HCT116 (cell line): Measurements from ENCODE around the gene LILRB3. TPM values are rescaled to one million over a fixed set of nuclear protein-coding genes. Genes with fewer than 3 reads are reported as not detected.

ENCODE experiments used
- ATAC-seq: fragments of 200-7000 bp; cut with Tn5 transposase; 2 replicates; pipeline ENCODE4 v1.9.1; 2020; ENCODE audit warnings: mild to moderate bottlenecking, moderate library complexity
- BruUV-seq: library from RNA; stranded (reverse); fragments of 400-500 nt; replicated peaks from 2 replicates; lab custom pipeline; 2021; lab: Mats Ljungman, UMichigan
- CTCF ChIA-PET: fragments of 300-600 bp; sonication (Branson Sonifier 250); formaldehyde crosslinking; loops from one replicate; lab custom pipeline; 2021; ENCODE audit warnings: antibody characterized with exemption; lab: Charles Lee
- POLR2A ChIA-PET: fragments of 300-600, 350-600 bp; sonication (Branson Sonifier 250); formaldehyde crosslinking; loops from one replicate; lab custom pipeline; 2021; ENCODE audit warnings: antibody characterized with exemption; lab: Charles Lee
- RAD21 ChIA-PET, 2 experiments: fragments of 300-600 bp; sonication (Branson Sonifier 250); formaldehyde crosslinking; loops; one replicate each; lab custom pipeline; 2023; ENCODE audit warnings: low total read pairs in 2 of 2; ENCODE audit not compliant: uncharacterized antibody in 2 of 2, unreplicated experiment in 2 of 2, low non-redundant PET in 1 of 2; lab: Charles Lee
- DNase-seq: peaks from one replicate; pipeline ENCODE4 v3.0.0-alpha.2; 2010; ENCODE audit warnings: low read depth, low spot score
- H2AFZ ChIP-seq: fragments of 200-600 bp; shearing (Covaris generic), sonication (generic); 2 replicates; pipeline ENCODE4 v1.6.1; 2017; ENCODE audit warnings: low read depth, mixed run types, mixed read lengths, antibody characterized with exemption, low read length; ENCODE audit not compliant: poor library complexity, severe bottlenecking
- H3K27ac ChIP-seq: 2 replicates; pipeline ENCODE4 v1.5.1; 2012; ENCODE audit warnings: low read depth, low read length
- H3K27me3 ChIP-seq: fragments of 200-600 bp; sonication (generic); 2 replicates; pipeline ENCODE4 v1.6.1; 2016; ENCODE audit warnings: mixed run types, low read length, mixed read lengths; ENCODE audit not compliant: insufficient read depth
- H3K36me3 ChIP-seq, 2 experiments: fragments of 200-500 bp in 1 of 2; fragments of 200-600 bp in 1 of 2; sonication (Bioruptor generic) in 1 of 2; sonication (generic) in 1 of 2; 2 replicates each; pipeline versions ENCODE4 v1.5.1 to v1.6.1; 2014 to 2016; ENCODE audit warnings: low read length in 2 of 2, inconsistent platforms in 1 of 2, mixed read lengths in 1 of 2, mixed run types in 1 of 2; ENCODE audit not compliant: insufficient read depth in 2 of 2, control insufficient read depth in 1 of 2
- H3K4me1 ChIP-seq, 2 experiments: fragments of 200-600 bp in 1 of 2; sonication (generic) in 1 of 2; 2 replicates each; pipeline versions ENCODE4 v1.5.1 to v1.6.1; 2012 to 2017; ENCODE audit warnings: low read length in 2 of 2, inconsistent platforms in 1 of 2, mild to moderate bottlenecking in 1 of 2, mixed read lengths in 1 of 2, mixed run types in 1 of 2, moderate library complexity in 1 of 2; ENCODE audit not compliant: insufficient read depth in 2 of 2, control insufficient read depth in 1 of 2
- H3K4me2 ChIP-seq: fragments of 200-600 bp; sonication (generic); 2 replicates; pipeline ENCODE4 v1.6.1; 2017; ENCODE audit warnings: mixed run types, low read length, mixed read lengths
- H3K4me3 ChIP-seq, 2 experiments: fragments of 200-600 bp in 1 of 2; sonication (generic) in 1 of 2; replicated peaks in 1 of 2; 2 replicates each; pipeline ENCODE4 v1.5.1; 2011 to 2016; ENCODE audit warnings: low read length in 2 of 2, control low read depth in 1 of 2, low read depth in 1 of 2, mild to moderate bottlenecking in 1 of 2, mixed read lengths in 1 of 2, mixed run types in 1 of 2
- H3K79me2 ChIP-seq: fragments of 200-600 bp; sonication (generic); 2 replicates; pipeline ENCODE4 v1.6.1; 2017; ENCODE audit warnings: mild to moderate bottlenecking, mixed run types, low read length, moderate library complexity, mixed read lengths; ENCODE audit not compliant: insufficient read depth
- H3K9ac ChIP-seq: fragments of 200-600 bp; sonication (generic); 2 replicates; pipeline ENCODE4 v1.6.1; 2016; ENCODE audit warnings: low read length, mixed read lengths
- H3K9me2 ChIP-seq: fragments of 200-600 bp; sonication (generic), shearing (Covaris generic); 2 replicates; pipeline ENCODE4 v1.6.1; 2017; ENCODE audit warnings: mixed run types, mild to moderate bottlenecking, moderate library complexity; ENCODE audit not compliant: insufficient read depth
- H3K9me3 ChIP-seq, 2 experiments: fragments of 200-500 bp in 1 of 2; fragments of 200-600 bp in 1 of 2; sonication (Bioruptor generic) in 1 of 2; sonication (generic) in 1 of 2; 2 replicates each; pipeline ENCODE4 v1.6.1; 2014 to 2017; ENCODE audit warnings: low read length in 2 of 2, mixed read lengths in 2 of 2, inconsistent platforms in 1 of 2, low read depth in 1 of 2, mild to moderate bottlenecking in 1 of 2, mixed run types in 1 of 2, moderate library complexity in 1 of 2; ENCODE audit not compliant: control insufficient read depth in 1 of 2, insufficient read depth in 1 of 2
- H4K20me1 ChIP-seq: fragments of 200-600 bp; sonication (generic), shearing (Covaris generic); 2 replicates; pipeline ENCODE4 v1.6.1; 2017; ENCODE audit warnings: mixed run types, mild to moderate bottlenecking, moderate library complexity; ENCODE audit not compliant: insufficient read depth
- EGR1 ChIP-seq: IDR thresholded peaks from 2 replicates; pipeline ENCODE4 v1.6.1; 2012; ENCODE audit warnings: low read depth
- EZH2 ChIP-seq: fragments of 200-600 bp; sonication (generic); IDR thresholded peaks from 2 replicates; pipeline ENCODE4 v1.6.1; 2017; ENCODE audit warnings: antibody characterized with exemption, mixed run types
- FOSL1 ChIP-seq: IDR thresholded peaks from 2 replicates; pipeline ENCODE4 v1.6.1; 2012; ENCODE audit warnings: low read depth
- POLR2A ChIP-seq: IDR thresholded peaks from 2 replicates; pipeline ENCODE4 v1.7.0; 2011; ENCODE audit warnings: borderline replicate concordance; ENCODE audit not compliant: insufficient read depth, insufficient read length; ENCODE audit errors: extremely low read depth
- SIN3A ChIP-seq: IDR thresholded peaks from 2 replicates; pipeline ENCODE4 v1.6.1; 2012; ENCODE audit warnings: low read depth
- ZNF274 ChIP-seq: fragments of 200-500 bp; sonication (Bioruptor generic); IDR thresholded peaks from 2 replicates; pipeline ENCODE4 v1.6.1; 2014; ENCODE audit warnings: mild to moderate bottlenecking, low read depth, low read length, inconsistent platforms
- intact Hi-C: fragments of 100-400 bp; cut with micrococcal nuclease; formaldehyde crosslinking; loops from 2 replicates; pipeline ENCODE4 v1.10.0; 2022
- total RNA-seq: library from RNA; stranded (reverse); gene quantifications from one replicate; pipeline ENCODE4 v1.2.1, GENCODE V29; 2021; ENCODE audit not compliant: unreplicated experiment
- TF ChIP-seq, protein P1 (sequence below): IDR thresholded peaks from 2 replicates; pipeline ENCODE4 v1.6.1; 2012
- TF ChIP-seq, protein P2 (sequence below): IDR thresholded peaks from 2 replicates; pipeline ENCODE4 v1.6.1; 2012; ENCODE audit warnings: low read depth
- TF ChIP-seq, protein P3 (sequence below): IDR thresholded peaks from 2 replicates; pipeline ENCODE4 v1.6.1; 2012
- TF ChIP-seq, protein P4 (sequence below): IDR thresholded peaks from 2 replicates; pipeline ENCODE4 v1.6.1; 2011; ENCODE audit warnings: mild to moderate bottlenecking, low read length, moderate library complexity; ENCODE audit not compliant: insufficient replicate concordance; ENCODE audit errors: extremely low read depth

LILRB3 gene
- total RNA-seq, 1 experiment from 2014 or later: 0.12 TPM

DNA sequence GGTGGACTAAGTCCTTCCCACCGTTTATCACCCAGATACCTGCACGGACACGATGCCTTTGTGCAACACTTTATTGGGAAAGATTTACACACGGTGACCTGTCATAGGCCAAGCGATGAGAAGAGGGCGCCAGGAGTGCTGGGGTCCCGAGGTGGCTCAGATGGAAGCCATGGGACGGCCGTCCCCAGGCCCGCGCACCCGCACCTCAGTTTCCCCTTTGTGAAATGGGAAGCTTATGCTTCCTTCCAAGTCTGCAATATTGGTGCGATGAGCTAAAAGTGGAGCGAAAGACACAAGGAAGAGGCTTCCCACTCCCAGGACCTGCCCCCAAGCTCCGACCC lies 49.5 kb downstream of the LILRB3 start:
- TSS peak; percentile 32 for BruUV-seq
- Histone ChIP-seq H4K20me1 (no peaks in the 10 kb centered on the region), H3K4me1 (peaks cover 8 to 21% of the 10 kb centered on the region in 2 experiments; a peak in 3 of 4 replicates), H3K27me3 (no peaks in the 10 kb centered on the region), H2AFZ (no peak overlapping the region), H3K4me3 (peak overlapping the region; percentile 69 to 85; a peak in 3 of 4 replicates), H3K4me2 (peak overlapping the region; percentile 94)
- CTCF ChIA-PET: interaction anchor here (0.6 to 2.6 kb wide), 6 partner anchors 9 to 52 kb away, joined by 3 to 22 read pairs (median 4); partner anchors contain the start of genes CNOT3, LENG1 and MBOAT7
- intact Hi-C loops: loop anchor here (2.0 kb wide), 1 partner anchor 57 kb away; no protein-coding TSS in a partner anchor
- POLR2A ChIA-PET: interaction anchor here (0.9 to 2.0 kb wide), 4 partner anchors 13 to 36 kb away, joined by 3 to 29 read pairs (median 11); partner anchors contain the start of genes CNOT3, MBOAT7 and RPS9
- no peak for ATAC-seq
- DNase-seq: no peak
- TF ChIP-seq, protein P1, sequence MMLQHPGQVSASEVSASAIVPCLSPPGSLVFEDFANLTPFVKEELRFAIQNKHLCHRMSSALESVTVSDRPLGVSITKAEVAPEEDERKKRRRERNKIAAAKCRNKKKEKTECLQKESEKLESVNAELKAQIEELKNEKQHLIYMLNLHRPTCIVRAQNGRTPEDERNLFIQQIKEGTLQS: no peak
- TF ChIP-seq EGR1 (no peak), POLR2A (no peak), EZH2 (no peak)
- TF ChIP-seq, all 23 proteins: peak for 0
- H3K9me3 ChIP-seq: no peaks in the 10 kb centered on the region
- peak overlapping the region; percentile 86 for H3K27ac ChIP-seq
- RAD21 ChIA-PET: interaction anchor here in 1 of 2 experiments (0.6 kb wide), 1 partner anchor 59 kb away, joined by 3 read pairs; no protein-coding TSS in a partner anchor
- no peak overlapping the region for H3K9ac ChIP-seq
- 0 out of 2 replicates have a peak, but pooled peaks cover 3% of the 10 kb centered on the region for H3K79me2 ChIP-seq
- peaks cover 5 to 8% of the 10 kb centered on the region in 2 experiments; a peak in 2 of 4 replicates for H3K36me3 ChIP-seq
- H3K9me2 ChIP-seq: no peaks in the 10 kb centered on the region

DNA sequence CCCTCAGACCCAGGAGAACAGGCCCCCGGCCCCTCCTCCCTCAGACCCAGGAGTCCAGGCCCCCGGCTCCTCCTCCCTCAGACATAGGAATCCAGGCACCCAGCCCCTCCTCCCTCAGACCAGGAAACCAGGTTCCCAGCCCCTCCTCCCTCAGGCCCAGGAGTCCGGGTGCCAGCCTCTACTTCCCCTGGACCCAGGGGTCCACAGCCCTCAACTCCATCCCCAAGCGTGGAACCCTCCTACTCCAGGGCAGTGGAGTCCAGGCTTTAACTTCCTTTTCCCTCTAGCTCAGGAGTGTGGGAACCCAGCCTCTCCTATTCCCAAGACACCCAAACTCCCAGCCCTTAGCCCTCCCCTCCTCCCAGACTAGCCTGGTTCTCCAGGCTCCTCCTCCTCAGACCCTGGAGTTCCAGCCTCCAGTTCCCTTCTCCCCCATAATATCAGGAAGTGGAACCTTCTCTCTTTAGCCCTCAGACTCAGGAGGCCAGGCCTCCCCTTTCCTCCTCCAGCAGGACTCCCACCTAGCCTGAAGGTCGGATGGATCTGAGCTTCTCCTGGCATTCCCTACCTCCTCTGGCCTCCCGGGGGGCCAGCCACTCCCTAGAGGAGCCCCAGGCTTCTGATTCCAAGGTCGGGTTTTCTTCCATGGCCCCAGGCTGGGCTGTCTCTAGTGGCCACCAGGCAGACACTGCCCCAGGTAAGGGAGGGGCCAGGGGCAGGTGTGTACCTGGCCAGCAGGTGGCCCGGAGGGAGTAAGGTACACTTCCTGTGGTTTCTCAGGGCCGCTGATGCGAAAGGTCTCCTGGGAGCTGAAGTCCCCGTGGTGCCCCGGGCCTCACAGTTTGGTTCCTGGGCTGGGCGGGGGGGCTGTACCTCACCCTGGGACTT lies 50.1 kb downstream of the LILRB3 start, which contains the start of gene TMC4:
Gene TMC4, minus strand, starts transcription at position 690 of the 888 bp plus-strand sequence. Its CDS starts 43 bp downstream, at position 647.
- RAD21 ChIA-PET: interaction anchor here in 1 of 2 experiments (0.6 kb wide), 1 partner anchor 59 kb away, joined by 3 read pairs; no protein-coding TSS in a partner anchor
- POLR2A ChIA-PET: interaction anchor here (0.9 to 2.0 kb wide), 4 partner anchors 14 to 36 kb away, joined by 3 to 29 read pairs (median 11); partner anchors contain the start of genes CNOT3, MBOAT7 and RPS9
- Histone ChIP-seq H3K4me3 (peak within 1 kb of the TSS; percentile 69 to 85), H3K79me2 (0 out of 2 replicates have a peak, but pooled peaks cover 3% of the 10 kb centered on the region), H3K9me3 (no peaks in the 10 kb centered on the region), H3K4me2 (peak within 1 kb of the TSS; percentile 94), H3K27me3 (no peaks in the 10 kb centered on the region), H3K36me3 (peaks cover 0 to 4% of the 10 kb centered on the region in 2 experiments; a peak in 1 of 4 replicates), H4K20me1 (no peaks in the 10 kb centered on the region), H2AFZ (no peak within 1 kb of the TSS), H3K9me2 (no peaks in the 10 kb centered on the region), H3K27ac (peak within 1 kb of the TSS; percentile 86), H3K4me1 (peaks cover 8 to 25% of the 10 kb centered on the region in 2 experiments; a peak in 3 of 4 replicates), H3K9ac (peak within 1 kb of the TSS; percentile 90)
- DNase-seq (peak; percentile 63), ATAC-seq (peak; percentile 88)
- BruUV-seq: TSS peak; percentile 30
- intact Hi-C loops: loop anchor here (2.0 kb wide), 1 partner anchor 58 kb away; no protein-coding TSS in a partner anchor
- CTCF ChIA-PET: interaction anchor here (0.6 to 2.6 kb wide), 8 partner anchors 8 to 218 kb away, joined by 3 to 22 read pairs (median 4); partner anchors contain the start of genes LENG1 and MBOAT7
- TF ChIP-seq, protein P2, sequence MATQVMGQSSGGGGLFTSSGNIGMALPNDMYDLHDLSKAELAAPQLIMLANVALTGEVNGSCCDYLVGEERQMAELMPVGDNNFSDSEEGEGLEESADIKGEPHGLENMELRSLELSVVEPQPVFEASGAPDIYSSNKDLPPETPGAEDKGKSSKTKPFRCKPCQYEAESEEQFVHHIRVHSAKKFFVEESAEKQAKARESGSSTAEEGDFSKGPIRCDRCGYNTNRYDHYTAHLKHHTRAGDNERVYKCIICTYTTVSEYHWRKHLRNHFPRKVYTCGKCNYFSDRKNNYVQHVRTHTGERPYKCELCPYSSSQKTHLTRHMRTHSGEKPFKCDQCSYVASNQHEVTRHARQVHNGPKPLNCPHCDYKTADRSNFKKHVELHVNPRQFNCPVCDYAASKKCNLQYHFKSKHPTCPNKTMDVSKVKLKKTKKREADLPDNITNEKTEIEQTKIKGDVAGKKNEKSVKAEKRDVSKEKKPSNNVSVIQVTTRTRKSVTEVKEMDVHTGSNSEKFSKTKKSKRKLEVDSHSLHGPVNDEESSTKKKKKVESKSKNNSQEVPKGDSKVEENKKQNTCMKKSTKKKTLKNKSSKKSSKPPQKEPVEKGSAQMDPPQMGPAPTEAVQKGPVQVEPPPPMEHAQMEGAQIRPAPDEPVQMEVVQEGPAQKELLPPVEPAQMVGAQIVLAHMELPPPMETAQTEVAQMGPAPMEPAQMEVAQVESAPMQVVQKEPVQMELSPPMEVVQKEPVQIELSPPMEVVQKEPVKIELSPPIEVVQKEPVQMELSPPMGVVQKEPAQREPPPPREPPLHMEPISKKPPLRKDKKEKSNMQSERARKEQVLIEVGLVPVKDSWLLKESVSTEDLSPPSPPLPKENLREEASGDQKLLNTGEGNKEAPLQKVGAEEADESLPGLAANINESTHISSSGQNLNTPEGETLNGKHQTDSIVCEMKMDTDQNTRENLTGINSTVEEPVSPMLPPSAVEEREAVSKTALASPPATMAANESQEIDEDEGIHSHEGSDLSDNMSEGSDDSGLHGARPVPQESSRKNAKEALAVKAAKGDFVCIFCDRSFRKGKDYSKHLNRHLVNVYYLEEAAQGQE: no peak
- TF ChIP-seq, protein P3, sequence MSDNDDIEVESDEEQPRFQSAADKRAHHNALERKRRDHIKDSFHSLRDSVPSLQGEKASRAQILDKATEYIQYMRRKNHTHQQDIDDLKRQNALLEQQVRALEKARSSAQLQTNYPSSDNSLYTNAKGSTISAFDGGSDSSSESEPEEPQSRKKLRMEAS: no peak; the same call in 1 of the 2 replicates
- TF ChIP-seq, protein P4, sequence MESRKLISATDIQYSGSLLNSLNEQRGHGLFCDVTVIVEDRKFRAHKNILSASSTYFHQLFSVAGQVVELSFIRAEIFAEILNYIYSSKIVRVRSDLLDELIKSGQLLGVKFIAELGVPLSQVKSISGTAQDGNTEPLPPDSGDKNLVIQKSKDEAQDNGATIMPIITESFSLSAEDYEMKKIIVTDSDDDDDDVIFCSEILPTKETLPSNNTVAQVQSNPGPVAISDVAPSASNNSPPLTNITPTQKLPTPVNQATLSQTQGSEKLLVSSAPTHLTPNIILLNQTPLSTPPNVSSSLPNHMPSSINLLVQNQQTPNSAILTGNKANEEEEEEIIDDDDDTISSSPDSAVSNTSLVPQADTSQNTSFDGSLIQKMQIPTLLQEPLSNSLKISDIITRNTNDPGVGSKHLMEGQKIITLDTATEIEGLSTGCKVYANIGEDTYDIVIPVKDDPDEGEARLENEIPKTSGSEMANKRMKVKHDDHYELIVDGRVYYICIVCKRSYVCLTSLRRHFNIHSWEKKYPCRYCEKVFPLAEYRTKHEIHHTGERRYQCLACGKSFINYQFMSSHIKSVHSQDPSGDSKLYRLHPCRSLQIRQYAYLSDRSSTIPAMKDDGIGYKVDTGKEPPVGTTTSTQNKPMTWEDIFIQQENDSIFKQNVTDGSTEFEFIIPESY: peak; percentile 35
- TF ChIP-seq SIN3A: no peak
- no peak for TF ChIP-seq ZNF274
- no peak for TF ChIP-seq FOSL1
